Measurements from ENCODE around the gene SETBP1. TPM values are rescaled to one million over a fixed set of nuclear protein-coding genes. Genes with fewer than 3 reads are reported as not detected.

Gene SETBP1
- total and polyA plus RNA-seq, 9 of the 15 experiments (the other 6 are each of a cell fraction or from before 2014, with no cell fraction given) = under 0.01 to 0.13 (median 0.04) TPM

DNA sequence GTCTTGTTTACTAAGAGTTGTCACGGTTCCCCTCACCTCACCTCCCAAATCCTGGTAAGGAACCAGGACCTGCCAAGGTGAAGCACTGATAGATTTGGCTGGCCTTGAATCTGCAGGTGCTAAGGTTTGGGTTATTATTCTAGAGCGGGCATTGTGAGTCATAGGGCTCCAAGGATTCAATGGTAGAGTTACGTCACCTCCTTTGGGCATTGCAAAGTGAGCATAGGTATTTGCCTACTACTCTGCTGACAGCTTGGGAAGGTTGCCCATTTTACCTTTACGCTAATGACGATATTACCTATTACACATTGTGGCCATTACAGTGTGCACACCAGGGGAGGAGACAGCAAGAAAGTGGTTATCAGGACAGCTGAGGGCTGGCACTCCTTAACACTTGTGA, 59.3 kb downstream of the SETBP1 start:
- 46% methylated on average over 5 of the region's 5 CpGs for WGBS (ENCODE audit: insufficient coverage, low coverage, missing lambda C conversion rate)
- H3K9ac ChIP-seq (ENCODE audit: insufficient read depth in 1 of 2, low read depth in 2 of 2, low read length in 2 of 2) = no peak overlapping the region
- BruUV-seq (replicated peaks) = no TSS peak
- no peaks in the 10 kb centered on the region for H3K36me3 ChIP-seq (ENCODE audit: control insufficient read depth, insufficient read depth, low read length)
- ATAC-seq (no peak), FAIRE-seq (no peak), DNase-seq (ENCODE audit: extremely low read depth in 1 of 4, low spot score in 3 of 4) (no peak)
- no peaks in the 10 kb centered on the region for H4K20me1 ChIP-seq (replicated peaks; ENCODE audit: control insufficient read depth, insufficient read depth, low read length)
- H3K4me1 ChIP-seq (replicated peaks in 1 of 2; ENCODE audit: control insufficient read depth in 2 of 2, insufficient read depth in 2 of 2, low read length in 2 of 2) = peaks cover 21 to 25% of the 10 kb centered on the region in 2 experiments; a peak in 4 of 5 replicates
- no peak overlapping the region for H3K27ac ChIP-seq (ENCODE audit: extremely low read depth, low read depth, low read length)
- H3K4me3 ChIP-seq = no peak overlapping the region
- no peaks in the 10 kb centered on the region for H3K9me1 ChIP-seq (ENCODE audit: control insufficient read depth, insufficient read depth, low read length)
- H3K4me2 ChIP-seq (ENCODE audit: insufficient read depth, low read length) = no peak overlapping the region
- peaks cover 0 to 12% of the 10 kb centered on the region in 2 experiments; a peak in 2 of 5 replicates for H3K27me3 ChIP-seq (ENCODE audit: control insufficient read depth in 2 of 2, insufficient read depth in 2 of 2, low read length in 2 of 2)
- no peaks in the 10 kb centered on the region for H3K9me3 ChIP-seq (replicated peaks; ENCODE audit: control insufficient read depth, insufficient read depth, low read depth, low read length)
- POLR2A ChIA-PET = interaction anchor here (0.6 kb wide), 1 partner anchor 225 kb away, joined by 3 read pairs; no protein-coding TSS in a partner anchor
- in situ Hi-C loops (cut with MboI) = no loop called here
- no peaks in the 10 kb centered on the region for H3K79me2 ChIP-seq (ENCODE audit: control insufficient read depth, insufficient read depth, low read length)
- H2AFZ ChIP-seq (ENCODE audit: low read depth, low read length) = no peak overlapping the region
- CTCF ChIA-PET (ENCODE audit: low intra/inter-chr PET ratio) = no interaction called here
- intact Hi-C loops (cut with micrococcal nuclease) = no loop called here
- TF ChIP-seq SOX6 (IDR thresholded peaks at IDR 0.05) (no peak), LCOR (CRISPR knock-in tag; IDR thresholded peaks at IDR 0.05) (no peak), PRPF4 (IDR thresholded peaks at IDR 0.05; ENCODE audit: insufficient read depth, low read depth, low read length, poor library complexity, severe bottlenecking) (no peak), HNRNPUL1 (IDR thresholded peaks at IDR 0.05; ENCODE audit: low read length) (no peak), CXXC5 (CRISPR knock-in tag; IDR thresholded peaks at IDR 0.05) (no peak), FOSL1 (tag; conservative IDR thresholded peaks at IDR 0.05) (no peak)
- TF ChIP-seq, protein P1, sequence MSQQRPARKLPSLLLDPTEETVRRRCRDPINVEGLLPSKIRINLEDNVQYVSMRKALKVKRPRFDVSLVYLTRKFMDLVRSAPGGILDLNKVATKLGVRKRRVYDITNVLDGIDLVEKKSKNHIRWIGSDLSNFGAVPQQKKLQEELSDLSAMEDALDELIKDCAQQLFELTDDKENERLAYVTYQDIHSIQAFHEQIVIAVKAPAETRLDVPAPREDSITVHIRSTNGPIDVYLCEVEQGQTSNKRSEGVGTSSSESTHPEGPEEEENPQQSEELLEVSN (IDR thresholded peaks at IDR 0.05; ENCODE audit: borderline replicate concordance in 1 of 2, extremely low read depth in 1 of 2, insufficient read depth in 1 of 2, insufficient read length in 1 of 2, low read depth in 1 of 2, low read length in 1 of 2, poor library complexity in 1 of 2, severe bottlenecking in 1 of 2) = no peak
- TF ChIP-seq, protein P2, sequence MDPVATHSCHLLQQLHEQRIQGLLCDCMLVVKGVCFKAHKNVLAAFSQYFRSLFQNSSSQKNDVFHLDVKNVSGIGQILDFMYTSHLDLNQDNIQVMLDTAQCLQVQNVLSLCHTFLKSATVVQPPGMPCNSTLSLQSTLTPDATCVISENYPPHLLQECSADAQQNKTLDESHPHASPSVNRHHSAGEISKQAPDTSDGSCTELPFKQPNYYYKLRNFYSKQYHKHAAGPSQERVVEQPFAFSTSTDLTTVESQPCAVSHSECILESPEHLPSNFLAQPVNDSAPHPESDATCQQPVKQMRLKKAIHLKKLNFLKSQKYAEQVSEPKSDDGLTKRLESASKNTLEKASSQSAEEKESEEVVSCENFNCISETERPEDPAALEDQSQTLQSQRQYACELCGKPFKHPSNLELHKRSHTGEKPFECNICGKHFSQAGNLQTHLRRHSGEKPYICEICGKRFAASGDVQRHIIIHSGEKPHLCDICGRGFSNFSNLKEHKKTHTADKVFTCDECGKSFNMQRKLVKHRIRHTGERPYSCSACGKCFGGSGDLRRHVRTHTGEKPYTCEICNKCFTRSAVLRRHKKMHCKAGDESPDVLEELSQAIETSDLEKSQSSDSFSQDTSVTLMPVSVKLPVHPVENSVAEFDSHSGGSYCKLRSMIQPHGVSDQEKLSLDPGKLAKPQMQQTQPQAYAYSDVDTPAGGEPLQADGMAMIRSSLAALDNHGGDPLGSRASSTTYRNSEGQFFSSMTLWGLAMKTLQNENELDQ (CRISPR knock-in tag; IDR thresholded peaks at IDR 0.05; ENCODE audit: borderline replicate concordance) = no peak
- TF ChIP-seq, protein P3, sequence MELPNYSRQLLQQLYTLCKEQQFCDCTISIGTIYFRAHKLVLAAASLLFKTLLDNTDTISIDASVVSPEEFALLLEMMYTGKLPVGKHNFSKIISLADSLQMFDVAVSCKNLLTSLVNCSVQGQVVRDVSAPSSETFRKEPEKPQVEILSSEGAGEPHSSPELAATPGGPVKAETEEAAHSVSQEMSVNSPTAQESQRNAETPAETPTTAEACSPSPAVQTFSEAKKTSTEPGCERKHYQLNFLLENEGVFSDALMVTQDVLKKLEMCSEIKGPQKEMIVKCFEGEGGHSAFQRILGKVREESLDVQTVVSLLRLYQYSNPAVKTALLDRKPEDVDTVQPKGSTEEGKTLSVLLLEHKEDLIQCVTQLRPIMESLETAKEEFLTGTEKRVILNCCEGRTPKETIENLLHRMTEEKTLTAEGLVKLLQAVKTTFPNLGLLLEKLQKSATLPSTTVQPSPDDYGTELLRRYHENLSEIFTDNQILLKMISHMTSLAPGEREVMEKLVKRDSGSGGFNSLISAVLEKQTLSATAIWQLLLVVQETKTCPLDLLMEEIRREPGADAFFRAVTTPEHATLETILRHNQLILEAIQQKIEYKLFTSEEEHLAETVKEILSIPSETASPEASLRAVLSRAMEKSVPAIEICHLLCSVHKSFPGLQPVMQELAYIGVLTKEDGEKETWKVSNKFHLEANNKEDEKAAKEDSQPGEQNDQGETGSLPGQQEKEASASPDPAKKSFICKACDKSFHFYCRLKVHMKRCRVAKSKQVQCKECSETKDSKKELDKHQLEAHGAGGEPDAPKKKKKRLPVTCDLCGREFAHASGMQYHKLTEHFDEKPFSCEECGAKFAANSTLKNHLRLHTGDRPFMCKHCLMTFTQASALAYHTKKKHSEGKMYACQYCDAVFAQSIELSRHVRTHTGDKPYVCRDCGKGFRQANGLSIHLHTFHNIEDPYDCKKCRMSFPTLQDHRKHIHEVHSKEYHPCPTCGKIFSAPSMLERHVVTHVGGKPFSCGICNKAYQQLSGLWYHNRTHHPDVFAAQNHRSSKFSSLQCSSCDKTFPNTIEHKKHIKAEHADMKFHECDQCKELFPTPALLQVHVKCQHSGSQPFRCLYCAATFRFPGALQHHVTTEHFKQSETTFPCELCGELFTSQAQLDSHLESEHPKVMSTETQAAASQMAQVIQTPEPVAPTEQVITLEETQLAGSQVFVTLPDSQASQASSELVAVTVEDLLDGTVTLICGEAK (IDR thresholded peaks at IDR 0.05) = no peak
- TF ChIP-seq, protein P3 (CRISPR knock-in tag; IDR thresholded peaks at IDR 0.05) = no peak
